Endothelial cell of umbilical vein (primary cell): ENCODE measurements around the gene LRRC53. TPM values are rescaled to one million over a fixed set of nuclear protein-coding genes. Genes with fewer than 3 reads are reported as not detected.

Experiments used
- BruUV-seq: library from RNA; stranded (reverse); fragments of 400-500 nt; replicated peaks from 2 replicates; lab custom pipeline; 2021; lab: Mats Ljungman, UMichigan
- CTCF ChIA-PET: fragments of 300-600, 350-600 bp; sonication (Branson Sonifier 250); formaldehyde crosslinking; loops from one replicate; lab custom pipeline; 2021; ENCODE audit warnings: antibody characterized with exemption, inconsistent platforms; lab: Charles Lee
- POLR2A ChIA-PET: fragments of 300-600, 350-600 bp; sonication (Branson Sonifier 250); formaldehyde crosslinking; loops from one replicate; lab custom pipeline; 2021; ENCODE audit warnings: antibody characterized with exemption, inconsistent platforms; lab: Charles Lee
- DNase-seq: peaks from one replicate; pipeline ENCODE4 v3.0.0-alpha.2; 2011; ENCODE audit warnings: low read depth, low spot score
- FAIRE-seq: peaks from 2 replicates; lab custom pipeline; 2011; peaks lifted over from hg19 to GRCh38; lab: Jason Lieb, UNC
- H2AFZ ChIP-seq: 2 replicates; pipeline ENCODE4 v1.6.0; 2012; ENCODE audit warnings: low read depth, low read length, control low read depth, inconsistent platforms
- H3K27ac ChIP-seq: 2 replicates; pipeline ENCODE4 v1.5.1; 2011; ENCODE audit warnings: low read depth, mild to moderate bottlenecking, control low read depth, low read length, moderate library complexity; ENCODE audit not compliant: insufficient read depth
- H3K27me3 ChIP-seq, 2 experiments: 2 replicates each; pipeline versions ENCODE4 v1.6.0 to v1.6.1; 2011; ENCODE audit warnings: low read length in 2 of 2, mixed read lengths in 1 of 2; ENCODE audit not compliant: control insufficient read depth in 2 of 2, insufficient read depth in 2 of 2
- H3K36me3 ChIP-seq, 2 experiments: 2 replicates in 1 of 2; 3 replicates in 1 of 2; pipeline ENCODE4 v1.5.1; 2011; ENCODE audit warnings: low read length in 2 of 2, mild to moderate bottlenecking in 1 of 2, moderate library complexity in 1 of 2; ENCODE audit not compliant: control insufficient read depth in 2 of 2, insufficient read depth in 2 of 2; ENCODE audit errors: extremely low read depth in 1 of 2
- H3K4me1 ChIP-seq: 3 replicates; pipeline ENCODE4 v1.5.1; 2011; ENCODE audit warnings: mild to moderate bottlenecking, low read length; ENCODE audit not compliant: control insufficient read depth, insufficient read depth; ENCODE audit errors: extremely low read depth
- H3K4me2 ChIP-seq: 2 replicates; pipeline ENCODE4 v1.6.1; 2011; ENCODE audit warnings: low read length, control low read depth, mixed read lengths; ENCODE audit not compliant: insufficient read depth
- H3K4me3 ChIP-seq, 3 experiments: fragments of 200-600 bp in 1 of 3; sonication (generic), shearing (Covaris generic) in 1 of 3; replicated peaks in 1 of 3; 2 replicates each; pipeline ENCODE4 v1.5.1; 2011 to 2016; ENCODE audit warnings: control low read depth in 3 of 3, low read length in 3 of 3, mild to moderate bottlenecking in 2 of 3, inconsistent platforms in 1 of 3, low read depth in 1 of 3, moderate library complexity in 1 of 3; ENCODE audit not compliant: insufficient read depth in 1 of 3
- H3K79me2 ChIP-seq: 2 replicates; pipeline ENCODE4 v1.6.0; 2012; ENCODE audit warnings: low read length, inconsistent platforms; ENCODE audit not compliant: control insufficient read depth, insufficient read depth
- H3K9ac ChIP-seq: replicated peaks from 2 replicates; pipeline ENCODE3; 2011; ENCODE audit warnings: low read length, control low read depth; ENCODE audit not compliant: insufficient read depth; ENCODE audit errors: extremely low read depth
- H3K9me1 ChIP-seq: replicated peaks from 3 replicates; pipeline ENCODE4 v1.6.0; 2011; ENCODE audit warnings: mild to moderate bottlenecking, low read length; ENCODE audit not compliant: control insufficient read depth, insufficient read depth; ENCODE audit errors: extremely low read depth
- H3K9me3 ChIP-seq: replicated peaks from 2 replicates; pipeline ENCODE4 v1.5.1; 2012; ENCODE audit warnings: low read length, inconsistent platforms; ENCODE audit not compliant: control insufficient read depth, insufficient read depth
- H4K20me1 ChIP-seq: replicated peaks from 2 replicates; pipeline ENCODE3; 2011; ENCODE audit warnings: mild to moderate bottlenecking, low read length; ENCODE audit not compliant: control insufficient read depth, insufficient read depth; ENCODE audit errors: extremely low read depth
- CTCF ChIP-seq, 2 donors: IDR thresholded peaks; 1 replicate in 1 of 2; 2 replicates in 1 of 2; pipeline ENCODE4 v1.5.1; 2011; ENCODE audit warnings: low read length in 2 of 2, mild to moderate bottlenecking in 2 of 2, moderate library complexity in 2 of 2, control low read depth in 1 of 2, inconsistent platforms in 1 of 2, low read depth in 1 of 2; ENCODE audit not compliant: insufficient read depth in 1 of 2; ENCODE audit errors: extremely low read depth in 1 of 2
- GATA2 ChIP-seq: IDR thresholded peaks from 2 replicates; pipeline ENCODE4 v1.7.0; 2011; ENCODE audit warnings: low read depth, mild to moderate bottlenecking, moderate library complexity, mixed read lengths, low read length; ENCODE audit not compliant: insufficient read length, insufficient read depth
- JUN ChIP-seq: IDR thresholded peaks from 2 replicates; pipeline ENCODE4 v1.6.1; 2011; ENCODE audit warnings: borderline replicate concordance, low read depth; ENCODE audit not compliant: insufficient read length, insufficient read depth
- MAX ChIP-seq: IDR thresholded peaks from 2 replicates; pipeline ENCODE4 v1.6.1; 2011; ENCODE audit not compliant: insufficient read depth, insufficient read length
- MYC ChIP-seq: IDR thresholded peaks from one replicate; pipeline ENCODE4 v1.6.1; 2011; ENCODE audit warnings: mild to moderate bottlenecking, low read depth, low read length
- POLR2A ChIP-seq: IDR thresholded peaks from 2 replicates; pipeline ENCODE4 v1.6.1; 2012; ENCODE audit warnings: low read depth, mild to moderate bottlenecking, control low read depth, low read length
- POLR2AphosphoS5 ChIP-seq: IDR thresholded peaks from 2 replicates; pipeline ENCODE4 v1.6.1; 2012; ENCODE audit warnings: low read depth, mild to moderate bottlenecking, control low read depth, low read length, moderate library complexity; ENCODE audit not compliant: insufficient read depth
- dilution Hi-C: fragments of 300-500 bp; cut with MboI; formaldehyde crosslinking; loops from one replicate; pipeline ENCODE4 v1.15.0; 2019; ENCODE audit warnings: low sequenced_read_pairs; ENCODE audit not compliant: extremely low pct_ligation_motif_present
- intact Hi-C: fragments of 100-400 bp; cut with micrococcal nuclease; formaldehyde crosslinking; loops from one replicate; pipeline ENCODE4 v1.10.0; 2022
- polyA plus RNA-seq, 4 experiments: library from polyadenylated mRNA; depleted of rRNA in 3 of 4; stranded (reverse) in 3 of 4; unstranded in 1 of 4; fragments of >200 nt; gene quantifications; 2 replicates each; pipeline versions ENCODE4 v1.2.1 to v1.2.3, GENCODE V29; 2011 to 2012; ENCODE audit warnings: missing spikeins in 1 of 4
- total RNA-seq: library from RNA; stranded (reverse); gene quantifications from 2 replicates; pipeline ENCODE4 v1.2.3, GENCODE V29; 2021

Gene LRRC53
- total and polyA plus RNA-seq, 2 donors (not counting 3 experiments of a cell fraction or from before 2014, with no cell fraction given): not detected

- no peak overlapping the region for H3K9ac ChIP-seq
- dilution Hi-C loops: no loop called here
- H3K9me3 ChIP-seq: no peaks in the 10 kb centered on the region
- H3K27ac ChIP-seq: no peak overlapping the region
- no peak overlapping the region for H3K4me3 ChIP-seq
- CTCF ChIA-PET: no interaction called here
- no peak overlapping the region for H2AFZ ChIP-seq
- no peak overlapping the region for H3K4me2 ChIP-seq
- H4K20me1 ChIP-seq: no peaks in the 10 kb centered on the region
- no peaks in the 10 kb centered on the region for H3K36me3 ChIP-seq
- POLR2A ChIA-PET: no interaction called here
- H3K79me2 ChIP-seq: no peaks in the 10 kb centered on the region
- intact Hi-C loops: no loop called here
- TF ChIP-seq JUN (no peak), MAX (no peak), MYC (no peak), POLR2A (no peak), CTCF (IDR thresholded peaks at IDR 0.05; ENCODE audit: extremely low read depth in 1 of 2, insufficient read depth in 1 of 2, low read depth in 1 of 2, low read length in 2 of 2) (no peak), POLR2AphosphoS5 (no peak), GATA2 (no peak)
- DNase-seq (no peak), FAIRE-seq (no peak)
- no TSS peak for BruUV-seq
- H3K4me1 ChIP-seq: no peaks in the 10 kb centered on the region
- H3K9me1 ChIP-seq: no peaks in the 10 kb centered on the region
- no peaks in the 10 kb centered on the region for H3K27me3 ChIP-seq
These were observed 36.7 kb upstream of the LRRC53 start for GRCh38 chr1:74548961-74549750.
